ENCODE results near the gene FAM83C.
A peak's percentile ranks its signal among the peaks of the same experiment; 100 is the strongest.
"Not testable (repeated sequence)": the region's sequence is repeated elsewhere in the genome, so short reads cannot be mapped to it uniquely, and the experiment has no call there.

Gene FAM83C

DNA sequence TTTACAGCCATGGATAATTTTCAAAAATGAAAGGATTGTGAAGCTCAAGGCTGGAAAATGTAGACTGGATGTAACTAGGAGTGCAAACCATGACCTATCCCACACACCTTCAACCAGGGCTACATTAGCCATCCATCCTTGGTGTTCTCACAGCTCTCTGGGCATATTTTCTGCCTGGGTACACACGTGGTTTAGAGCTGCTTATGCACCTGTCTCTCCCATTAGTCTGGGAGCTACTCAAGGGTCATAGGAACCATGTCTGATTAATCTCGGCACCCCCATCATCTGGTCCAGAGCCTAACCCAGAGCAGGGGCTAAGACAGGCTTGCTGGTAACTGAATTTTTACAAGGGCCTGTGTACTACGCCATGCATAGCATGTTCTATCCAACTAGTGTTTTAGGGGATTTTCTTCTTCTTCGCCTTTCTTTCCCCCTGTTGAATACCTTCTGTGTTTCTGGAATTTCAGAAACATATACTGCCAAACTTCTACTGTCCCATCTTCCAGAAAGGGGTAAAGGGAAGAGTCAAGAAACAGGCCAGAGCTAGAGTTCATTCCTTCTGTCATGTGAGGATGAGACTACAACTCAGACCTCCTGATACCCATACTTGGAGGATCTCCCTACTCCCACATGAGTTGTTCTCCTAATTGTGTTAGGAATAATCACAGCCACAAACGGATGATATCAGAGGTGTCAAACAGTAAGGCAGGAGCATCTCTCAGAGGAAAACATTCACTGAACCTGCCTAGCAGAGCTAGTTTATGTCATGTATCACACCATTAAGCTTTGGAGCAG lies 25.4 kb upstream of the FAM83C start:
- no peak for DNase-seq

DNA sequence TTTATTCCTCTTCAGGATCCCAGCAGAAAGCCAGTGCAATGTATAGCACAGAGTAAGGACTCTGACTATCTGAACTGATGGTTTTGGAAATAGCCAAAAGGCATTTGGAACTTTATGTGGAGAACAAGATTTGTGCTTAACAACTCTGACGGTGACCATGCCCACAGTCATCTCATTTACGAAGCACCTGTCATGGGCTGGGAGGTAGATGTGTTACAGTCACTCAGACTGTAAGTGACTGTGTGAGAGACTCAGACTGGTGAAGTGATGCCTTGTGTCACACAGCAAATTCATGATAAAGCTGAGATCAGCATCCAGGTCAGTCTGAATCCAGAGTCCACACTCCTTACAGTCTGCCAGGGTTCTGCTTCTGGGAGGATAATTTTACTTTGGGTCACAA lies 23.9 kb upstream of the FAM83C start:
- no peak for DNase-seq

DNA sequence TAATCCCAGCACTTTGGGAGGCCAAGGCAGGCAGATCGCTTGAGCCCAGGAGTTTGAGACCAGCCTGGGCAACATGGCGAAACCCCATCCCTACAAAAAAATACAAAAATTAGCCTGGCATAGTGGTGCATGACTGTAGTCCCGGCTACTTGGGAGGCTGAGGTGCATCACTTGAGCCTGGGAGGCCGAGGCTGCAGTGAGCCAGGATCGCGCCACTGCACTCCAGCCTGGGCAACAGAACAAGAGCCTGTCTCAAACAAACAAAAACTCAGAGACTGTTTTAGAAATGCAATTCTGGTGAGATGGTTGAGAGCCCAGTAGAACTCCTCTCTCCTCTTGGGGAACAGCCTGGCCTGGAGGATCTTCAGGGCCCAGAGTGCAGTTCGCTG lies 23.4 kb upstream of the FAM83C start:
- not testable (repeated sequence) for DNase-seq

DNA sequence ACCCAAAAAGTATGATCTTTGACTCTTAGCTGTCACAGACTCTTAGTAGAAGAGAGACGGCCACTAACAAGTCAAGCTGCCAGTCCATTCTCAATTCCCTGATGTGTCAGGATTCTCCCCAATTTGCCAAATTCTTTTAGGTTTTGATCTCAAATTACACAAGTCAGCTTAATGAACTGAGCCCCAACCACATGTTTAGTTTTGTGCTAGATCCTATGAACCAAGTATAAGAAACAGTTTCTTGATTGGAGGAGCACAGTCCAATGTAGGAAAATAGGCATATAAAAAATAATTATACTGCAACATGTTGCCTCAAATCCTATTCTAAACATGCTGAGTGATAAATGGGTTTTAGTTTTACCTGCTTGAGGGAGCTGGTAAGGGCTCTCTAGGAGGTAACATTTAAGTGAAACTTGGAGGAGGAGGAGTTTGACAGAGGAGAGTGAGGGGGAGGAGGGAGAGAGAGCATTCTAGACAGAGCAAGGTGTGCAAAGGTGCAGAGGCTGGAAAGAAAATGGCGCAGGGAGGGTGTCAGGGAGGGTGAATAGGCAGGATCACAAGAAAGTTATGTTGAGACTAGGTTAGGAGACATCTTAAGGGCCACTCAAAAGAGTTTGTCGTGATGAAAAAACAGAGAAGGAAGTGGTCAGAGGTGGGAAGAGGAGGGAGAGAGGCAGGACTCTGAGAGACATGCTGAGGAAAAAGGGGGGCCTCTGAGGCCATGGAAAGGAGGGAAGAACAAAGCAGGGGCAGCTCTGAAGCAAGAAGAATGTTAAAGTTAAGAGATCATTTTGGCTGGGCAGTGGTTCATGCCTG lies 22.8 kb upstream of the FAM83C start:
- no peak for DNase-seq

GRCh38 chr20:35312318-35312717 lies 20.1 kb upstream of the FAM83C start:
- DNase-seq: no peak

GRCh38 chr20:35311822-35312221 lies 19.6 kb upstream of the FAM83C start:
- DNase-seq: no peak

- DNase-seq: no peak
These were observed 19.2 kb upstream of the FAM83C start for GRCh38 chr20:35311409-35311808.

GRCh38 chr20:35307666-35308653 lies 15.7 kb upstream of the FAM83C start:
- no peak for DNase-seq

- DNase-seq: no peak
These were observed 14.8 kb upstream of the FAM83C start for GRCh38 chr20:35306931-35307517.

DNA sequence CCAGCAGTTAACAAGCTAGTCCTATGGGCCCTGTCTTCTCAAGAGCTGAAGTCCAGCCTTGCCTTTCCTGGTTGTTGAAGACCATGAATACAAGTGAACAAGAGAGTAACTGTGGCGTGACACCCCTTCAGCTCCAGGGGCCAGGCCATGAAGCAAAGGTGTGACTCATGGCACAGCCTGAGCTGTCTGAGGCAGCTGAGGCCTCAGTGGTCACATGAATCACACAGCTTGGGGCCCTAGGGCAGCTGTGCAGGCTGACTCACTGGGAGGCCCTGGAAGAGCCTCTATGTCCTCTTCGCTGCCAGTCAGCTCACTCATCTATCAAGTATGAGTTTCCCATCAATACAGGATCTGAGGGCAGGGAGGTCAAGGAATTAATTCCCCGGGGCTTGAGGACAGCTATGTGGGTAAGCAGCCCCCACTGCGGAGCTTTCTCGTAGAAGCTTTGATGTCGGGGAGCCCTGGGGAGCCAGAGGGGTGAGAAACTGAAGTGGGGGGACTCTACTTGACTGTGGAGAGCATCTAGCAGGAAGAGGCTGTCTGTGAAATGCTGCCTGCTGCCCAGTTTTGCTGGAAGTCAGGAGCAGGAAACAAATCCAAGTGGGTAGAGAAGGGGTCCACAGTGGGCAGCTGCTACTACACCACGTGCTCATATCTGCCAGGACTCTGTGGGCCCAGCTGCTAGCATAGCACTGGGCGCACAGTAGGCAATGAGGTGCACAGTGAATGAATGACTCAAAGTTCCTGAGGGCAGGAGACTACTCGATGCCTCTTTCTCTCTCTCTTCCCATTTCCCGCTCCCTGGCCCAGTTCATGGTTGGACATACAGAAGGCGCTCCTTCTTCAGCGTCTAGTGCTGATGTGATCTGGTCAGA lies 13.7 kb upstream of the FAM83C start:
- no peak for DNase-seq

DNA sequence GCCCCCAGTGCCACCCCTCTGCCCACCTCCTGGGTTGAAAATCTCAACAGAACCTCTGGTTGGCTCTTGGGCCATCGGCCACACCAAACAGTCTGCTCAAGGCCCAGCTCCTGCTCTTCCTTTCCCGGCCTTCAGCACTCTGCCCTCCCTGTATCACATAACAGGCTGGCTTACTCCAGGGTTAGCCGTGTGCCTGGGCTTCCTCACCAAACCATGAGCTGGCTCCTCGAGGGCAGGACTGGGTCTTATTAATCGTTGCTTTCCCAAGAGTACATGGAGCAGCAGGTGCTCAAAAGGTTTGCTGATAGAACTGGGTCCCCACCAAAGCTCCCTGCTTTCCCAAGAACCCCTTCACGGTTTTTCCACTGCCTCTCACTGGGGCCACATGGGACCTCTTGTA lies 12.7 kb upstream of the FAM83C start:
- DNase-seq: no peak

- DNase-seq: peak; percentile 44
These were observed 11.7 kb upstream of the FAM83C start for GRCh38 chr20:35303735-35304491.

DNA sequence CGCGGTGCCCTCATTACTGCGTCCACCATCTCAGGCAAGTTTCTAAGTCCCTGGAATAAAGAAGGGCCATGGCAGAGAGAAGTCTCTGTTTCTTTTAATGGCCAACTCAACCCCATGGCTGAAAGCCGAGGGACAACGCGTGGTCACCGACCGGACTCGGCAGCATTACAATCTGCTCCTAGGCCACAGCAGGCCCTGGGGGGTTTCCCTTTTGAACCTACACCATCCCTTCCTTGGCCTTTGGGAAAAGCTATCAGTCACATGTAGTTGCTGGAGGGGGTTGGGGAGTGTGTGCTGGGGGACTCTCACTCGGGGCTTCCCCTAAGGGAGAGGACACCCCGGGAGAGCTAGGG lies 11.1 kb upstream of the FAM83C start:
- no peak for DNase-seq

- DNase-seq: no peak
These were observed 10.5 kb upstream of the FAM83C start for GRCh38 chr20:35302421-35303335.

DNA sequence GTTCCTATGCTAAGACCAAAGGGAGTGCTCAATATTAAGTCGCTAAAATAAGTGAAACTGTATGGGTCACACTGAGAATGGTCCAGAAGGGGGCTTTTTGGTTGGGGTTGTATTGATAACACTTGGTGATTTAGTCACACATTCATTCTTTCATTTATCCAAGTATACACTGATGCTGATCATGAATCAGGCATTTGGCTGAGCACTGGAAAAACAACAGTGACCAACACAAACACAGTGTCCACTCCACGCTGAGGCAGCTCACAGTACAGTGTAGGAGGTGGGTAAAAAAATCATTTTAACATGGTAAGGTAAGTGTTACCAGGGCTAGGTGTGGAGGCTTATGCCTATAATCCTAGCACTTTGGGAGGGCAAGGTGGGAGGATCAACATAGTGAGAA lies 9.2 kb upstream of the FAM83C start:
- DNase-seq: no peak

DNA sequence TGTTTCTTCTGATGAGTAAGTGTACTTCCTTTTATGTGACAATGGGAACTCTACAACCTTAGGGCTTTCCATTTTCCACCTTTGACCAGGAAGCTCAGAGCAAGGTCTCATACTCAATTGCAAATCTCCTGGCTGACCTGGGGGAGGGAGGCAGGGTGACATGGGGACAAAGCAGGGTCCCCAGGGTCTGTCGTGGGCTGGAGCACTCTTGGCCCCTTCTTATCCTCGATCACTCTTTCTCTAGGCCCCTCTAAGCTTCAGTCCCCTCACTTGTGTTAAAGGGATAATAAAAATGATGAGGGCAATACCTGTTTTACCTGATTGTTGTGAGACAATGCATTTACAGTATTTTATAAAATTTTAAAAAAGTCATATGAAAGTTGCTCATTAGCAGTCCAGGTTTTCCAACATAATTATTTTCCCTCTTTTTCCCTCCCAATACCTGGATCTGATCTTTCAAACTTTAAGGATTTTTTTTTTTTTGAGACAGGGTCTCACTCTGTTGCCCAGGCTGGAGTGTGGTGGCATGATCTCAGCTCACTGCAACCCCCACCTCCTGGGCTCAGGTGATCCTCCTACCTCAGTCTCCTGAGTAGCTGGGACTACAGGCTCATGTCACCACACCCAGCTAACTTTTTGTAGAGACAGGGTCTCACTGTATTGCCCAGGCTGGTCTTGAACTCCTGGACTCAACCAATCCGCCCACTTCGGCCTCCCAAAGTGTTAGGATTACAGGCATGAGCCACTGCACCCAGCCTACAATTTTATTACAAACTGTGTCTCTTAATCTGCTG lies 8.4 kb upstream of the FAM83C start:
- DNase-seq: no peak

GRCh38 chr20:35299780-35300179 lies 7.6 kb upstream of the FAM83C start:
- no peak for DNase-seq

GRCh38 chr20:35298264-35298663 lies 6.0 kb upstream of the FAM83C start:
- no peak for DNase-seq

- no peak for DNase-seq
These were observed 5.5 kb upstream of the FAM83C start for GRCh38 chr20:35297740-35298139.

Data from NCI-H187 (cell line).